Bronchial epithelial cell (primary cell): ENCODE results near the gene ZNF254. TPM values are rescaled to one million over a fixed set of nuclear protein-coding genes. Genes with fewer than 3 reads are reported as not detected.
"Not testable (repeated sequence)": the region's sequence is repeated elsewhere in the genome, so short reads cannot be mapped to it uniquely, and the experiment has no call there.

Experiments
- DNase-seq: peaks from one replicate; pipeline ENCODE4 v3.0.0-alpha.2; 2010; ENCODE audit warnings: low read depth
- FAIRE-seq: peaks from 2 replicates; lab custom pipeline; 2011; peaks lifted over from hg19 to GRCh38; lab: Jason Lieb, UNC
- H3K27me3 ChIP-seq: 2 replicates; pipeline ENCODE4 v1.5.1; 2011; ENCODE audit warnings: low read length; ENCODE audit not compliant: control insufficient read depth, insufficient read depth
- H3K36me3 ChIP-seq: 2 replicates; pipeline ENCODE4 v1.5.1; 2011; ENCODE audit warnings: low read length; ENCODE audit not compliant: control insufficient read depth, insufficient read depth
- H3K4me3 ChIP-seq: 2 replicates; pipeline ENCODE4 v1.5.1; 2011; ENCODE audit warnings: mild to moderate bottlenecking, low read depth, low read length, control low read depth
- total RNA-seq: library from RNA; depleted of rRNA; stranded (reverse); fragments of >200 nt; gene quantifications from 2 replicates; pipeline ENCODE4 v1.2.1, GENCODE V29; 2014
- TF ChIP-seq, protein P1 (sequence below): IDR thresholded peaks from 2 replicates; pipeline ENCODE4 v1.5.1; 2011; ENCODE audit warnings: mild to moderate bottlenecking, moderate library complexity, low read length, control low read depth, inconsistent platforms; ENCODE audit not compliant: insufficient read depth, severe bottlenecking

Gene ZNF254
- total RNA-seq, result 7.4 and 9.6 TPM in 2 replicates

DNA sequence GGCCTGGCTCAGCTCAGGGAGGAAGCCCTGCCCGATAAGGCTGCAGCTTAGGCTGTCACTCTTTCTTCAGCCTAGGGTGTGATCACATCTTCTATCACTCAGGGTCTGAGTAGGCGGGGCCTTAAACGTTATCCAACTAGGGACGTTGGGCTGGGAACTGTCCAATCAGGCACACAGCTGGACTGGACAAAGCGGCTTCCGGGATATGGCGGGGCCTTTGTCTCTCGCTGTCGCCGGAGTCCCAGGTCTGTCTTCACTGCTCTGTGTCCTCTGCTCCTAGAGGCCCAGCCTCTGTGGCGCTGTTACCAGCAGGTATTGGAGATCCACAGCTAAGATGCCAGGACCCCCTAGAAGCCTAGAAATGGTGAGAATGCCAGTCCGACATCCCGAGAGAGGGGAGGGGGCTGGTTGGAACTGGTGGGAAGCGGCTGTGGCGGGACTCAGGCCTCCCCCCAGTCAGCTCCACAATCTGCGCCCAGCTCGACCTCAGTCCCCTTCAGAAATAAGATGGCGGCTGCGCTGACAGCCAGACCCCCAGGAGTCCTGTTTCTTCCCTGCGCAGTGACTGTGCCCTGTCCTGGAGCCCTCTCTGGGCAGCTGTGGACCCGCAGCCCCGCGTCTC lies at the start of gene ZNF254:
Gene ZNF254 (plus strand): TSS at position 214 of the 622 bp plus-strand sequence. CDS start 121 bp downstream, at position 335.
- Histone ChIP-seq H3K36me3 (no peaks in the 10 kb centered on the region), H3K27me3 (no peaks in the 10 kb centered on the region), H3K4me3 (peak within 1 kb of the TSS; percentile 94)
- FAIRE-seq, result no peak
- DNase-seq, result peak; percentile 93
- TF ChIP-seq, protein P1, sequence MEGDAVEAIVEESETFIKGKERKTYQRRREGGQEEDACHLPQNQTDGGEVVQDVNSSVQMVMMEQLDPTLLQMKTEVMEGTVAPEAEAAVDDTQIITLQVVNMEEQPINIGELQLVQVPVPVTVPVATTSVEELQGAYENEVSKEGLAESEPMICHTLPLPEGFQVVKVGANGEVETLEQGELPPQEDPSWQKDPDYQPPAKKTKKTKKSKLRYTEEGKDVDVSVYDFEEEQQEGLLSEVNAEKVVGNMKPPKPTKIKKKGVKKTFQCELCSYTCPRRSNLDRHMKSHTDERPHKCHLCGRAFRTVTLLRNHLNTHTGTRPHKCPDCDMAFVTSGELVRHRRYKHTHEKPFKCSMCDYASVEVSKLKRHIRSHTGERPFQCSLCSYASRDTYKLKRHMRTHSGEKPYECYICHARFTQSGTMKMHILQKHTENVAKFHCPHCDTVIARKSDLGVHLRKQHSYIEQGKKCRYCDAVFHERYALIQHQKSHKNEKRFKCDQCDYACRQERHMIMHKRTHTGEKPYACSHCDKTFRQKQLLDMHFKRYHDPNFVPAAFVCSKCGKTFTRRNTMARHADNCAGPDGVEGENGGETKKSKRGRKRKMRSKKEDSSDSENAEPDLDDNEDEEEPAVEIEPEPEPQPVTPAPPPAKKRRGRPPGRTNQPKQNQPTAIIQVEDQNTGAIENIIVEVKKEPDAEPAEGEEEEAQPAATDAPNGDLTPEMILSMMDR, result no peak

- H3K27me3 ChIP-seq, result no peaks in the 10 kb centered on the region
- TF ChIP-seq, protein P1, result no peak
- FAIRE-seq (no peak), DNase-seq (no peak)
- H3K36me3 ChIP-seq, result peaks cover 2% of the 10 kb centered on the region
- no peak overlapping the region for H3K4me3 ChIP-seq
Measured at GRCh38 chr19:24040621-24041020, 46.4 kb upstream of the ZNF254 start.

DNA sequence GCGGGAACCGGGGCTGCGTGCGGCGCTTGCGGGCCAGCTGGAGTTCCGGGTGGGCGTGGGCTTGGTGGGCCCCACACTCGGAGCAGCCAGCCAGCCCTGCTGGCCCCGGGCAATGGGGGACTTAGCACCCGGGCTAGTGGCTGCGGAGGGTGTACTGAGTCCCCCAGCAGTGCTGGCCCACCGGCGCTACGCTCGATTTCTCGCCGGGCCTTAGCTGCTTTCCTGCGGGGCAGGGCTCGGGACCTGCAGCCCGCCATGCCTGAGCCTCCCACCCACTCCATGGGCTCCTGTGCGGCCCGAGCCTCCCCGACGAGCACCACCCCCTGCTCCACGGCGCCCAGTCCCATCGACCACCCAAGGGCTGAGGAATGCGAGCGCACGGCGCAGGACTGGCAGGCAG lies 45.7 kb upstream of the ZNF254 start:
- H3K36me3 ChIP-seq, H3K4me3 ChIP-seq, DNase-seq, H3K27me3 ChIP-seq, FAIRE-seq: not testable (repeated sequence)

DNA sequence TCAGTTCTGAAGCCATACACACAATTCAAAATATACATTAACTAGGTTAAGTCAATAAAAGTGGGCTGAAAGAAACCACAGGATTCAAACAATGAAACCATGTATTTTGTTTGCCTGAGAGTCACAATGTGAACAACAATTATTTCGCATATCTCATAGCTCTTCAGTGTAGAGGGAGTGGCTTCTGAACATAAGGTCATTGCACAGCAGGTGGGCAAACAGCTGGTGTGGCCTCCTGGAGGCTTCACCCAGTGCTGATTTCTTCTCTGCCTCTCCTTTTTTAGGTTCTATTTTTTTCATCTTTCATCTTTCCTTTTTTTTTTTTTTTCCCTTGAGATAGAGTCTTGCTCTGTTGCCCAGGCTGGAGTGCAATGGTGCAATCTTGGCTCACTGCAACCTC lies 40.4 kb upstream of the ZNF254 start:
- TF ChIP-seq, protein P1, result no peak
- no peak for FAIRE-seq
- H3K36me3 ChIP-seq, result peaks cover 13% of the 10 kb centered on the region

GRCh38 chr19:24048261-24048660 lies 38.7 kb upstream of the ZNF254 start:
- TF ChIP-seq, protein P1, result no peak
- Histone ChIP-seq H3K36me3 (peaks cover 13% of the 10 kb centered on the region), H3K27me3 (no peaks in the 10 kb centered on the region), H3K4me3 (no peak overlapping the region)
- DNase-seq (no peak), FAIRE-seq (no peak)

More for the DNA sequence above, 40.4 kb upstream of the ZNF254 start:
- H3K4me3 ChIP-seq, result no peak overlapping the region
- DNase-seq, result no peak
- H3K27me3 ChIP-seq, result no peaks in the 10 kb centered on the region

DNA sequence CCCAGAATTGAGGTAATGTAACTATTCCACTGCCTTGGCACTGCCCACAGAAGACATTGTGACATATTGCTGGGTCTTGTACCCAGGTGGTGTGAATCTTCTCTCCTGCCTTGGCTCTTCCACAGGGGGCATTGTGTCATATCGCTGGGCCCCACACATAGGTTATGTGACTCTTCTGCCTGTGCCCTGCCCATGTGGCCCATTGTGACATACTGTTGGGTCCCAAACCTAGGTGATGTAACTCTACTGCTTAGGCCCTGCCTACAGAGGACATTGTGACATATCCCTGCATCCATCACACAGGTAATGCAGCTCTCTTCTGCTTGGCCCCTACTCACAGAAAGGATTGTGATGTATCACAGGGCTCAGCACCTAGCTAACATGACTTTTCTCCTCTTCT lies 37.5 kb upstream of the ZNF254 start:
- Histone ChIP-seq H3K4me3 (no peak overlapping the region), H3K36me3 (peaks cover 13% of the 10 kb centered on the region), H3K27me3 (no peaks in the 10 kb centered on the region)
- DNase-seq (no peak), FAIRE-seq (no peak)
- TF ChIP-seq, protein P1, result no peak
